Activated CD8-positive, alpha-beta memory T cell treated with anti-CD3 and anti-CD28 coated beads for 48 hours (primary cell): ENCODE measurements around the gene CPZ.

Experiments used
- DNase-seq, 3 experiments: peaks; one replicate each; pipeline ENCODE4 v3.0.0-alpha.2; 2020; ENCODE audit warnings: low read depth in 2 of 3, low spot score in 2 of 3

Gene CPZ

GRCh38 chr4:8593264-8594096 is 915 bp downstream of the CPZ start:
- DNase-seq, result no peak

GRCh38 chr4:8594097-8595038 is 1.8 kb downstream of the CPZ start:
- DNase-seq, result no peak

- DNase-seq, result no peak
Measured at GRCh38 chr4:8595237-8596087, 2.9 kb downstream of the CPZ start.

GRCh38 chr4:8596891-8597290 is 4.3 kb downstream of the CPZ start:
- no peak for DNase-seq

GRCh38 chr4:8597319-8597718 is 4.8 kb downstream of the CPZ start:
- no peak for DNase-seq

- DNase-seq, result no peak
Measured at GRCh38 chr4:8597791-8598190, 5.2 kb downstream of the CPZ start.

- DNase-seq, result no peak
Measured at GRCh38 chr4:8598391-8599090, 6.0 kb downstream of the CPZ start.

GRCh38 chr4:8599091-8599460 is 6.5 kb downstream of the CPZ start:
- DNase-seq, result no peak

GRCh38 chr4:8599657-8600056 is 7.1 kb downstream of the CPZ start:
- DNase-seq, result no peak

- no peak for DNase-seq
Measured at GRCh38 chr4:8600266-8600665, 7.7 kb downstream of the CPZ start.

- no peak for DNase-seq
Measured at GRCh38 chr4:8600686-8601085, 8.1 kb downstream of the CPZ start.

GRCh38 chr4:8601086-8601485 is 8.5 kb downstream of the CPZ start:
- no peak for DNase-seq

- no peak for DNase-seq
Measured at GRCh38 chr4:8601556-8601955, 9.0 kb downstream of the CPZ start.

- no peak for DNase-seq
Measured at GRCh38 chr4:8602686-8603430, 10.3 kb downstream of the CPZ start.

- DNase-seq, result no peak
Measured at GRCh38 chr4:8603931-8604330, 11.4 kb downstream of the CPZ start.

GRCh38 chr4:8605289-8605688 is 12.7 kb downstream of the CPZ start:
- DNase-seq, result no peak

- no peak for DNase-seq
Measured at GRCh38 chr4:8606476-8606875, 13.9 kb downstream of the CPZ start.

GRCh38 chr4:8606966-8607365 is 14.4 kb downstream of the CPZ start:
- no peak for DNase-seq

GRCh38 chr4:8607603-8608481 is 15.3 kb downstream of the CPZ start:
- DNase-seq, result peak in 2 of 3 experiments; percentile 34 to 58
